ENCODE results near the gene CRYGB.

DNA sequence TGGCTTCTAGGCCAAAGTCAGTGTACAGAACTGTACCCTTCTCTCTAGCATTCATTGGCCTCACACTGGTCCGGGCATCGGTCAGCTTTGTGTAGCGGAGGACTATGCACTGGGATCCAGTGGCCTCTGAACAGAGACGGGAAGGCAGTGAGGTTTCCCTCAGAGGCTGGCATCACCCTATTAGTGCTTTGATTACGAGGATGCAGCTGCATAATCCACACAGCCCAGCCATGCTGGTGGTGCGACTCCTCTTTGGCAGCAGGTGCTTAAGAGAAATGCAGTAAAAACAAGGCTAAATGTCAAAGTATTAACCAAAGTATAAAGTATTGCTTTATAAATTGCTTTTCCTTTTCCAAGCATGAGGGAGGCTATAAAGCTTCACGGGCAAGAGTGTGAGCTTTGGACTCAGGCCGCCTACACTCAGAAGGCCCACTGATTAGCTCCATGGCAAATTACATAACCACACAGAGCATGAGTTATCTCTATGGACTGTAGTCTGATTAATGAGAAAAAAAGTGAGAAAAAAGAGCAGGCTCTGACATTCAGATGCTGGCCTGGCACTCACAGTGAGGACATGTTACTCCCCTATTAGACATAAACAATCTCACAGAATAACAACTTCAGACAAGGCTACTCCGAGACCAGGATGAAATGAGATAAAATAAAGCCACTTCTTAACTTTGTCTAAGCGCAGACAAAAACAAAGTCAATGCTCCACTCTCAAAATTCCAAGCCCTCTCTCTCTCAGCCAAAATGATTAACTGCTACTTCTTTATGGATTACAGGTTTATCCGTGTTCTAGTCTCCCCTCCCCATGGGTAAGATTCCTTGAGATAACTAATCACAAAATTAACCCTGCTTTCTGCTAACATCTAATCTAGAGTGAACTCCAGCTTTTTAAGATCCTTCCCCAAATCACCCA is 9.9 kb downstream of the CRYGB start:
- TF ChIP-seq, protein P1, sequence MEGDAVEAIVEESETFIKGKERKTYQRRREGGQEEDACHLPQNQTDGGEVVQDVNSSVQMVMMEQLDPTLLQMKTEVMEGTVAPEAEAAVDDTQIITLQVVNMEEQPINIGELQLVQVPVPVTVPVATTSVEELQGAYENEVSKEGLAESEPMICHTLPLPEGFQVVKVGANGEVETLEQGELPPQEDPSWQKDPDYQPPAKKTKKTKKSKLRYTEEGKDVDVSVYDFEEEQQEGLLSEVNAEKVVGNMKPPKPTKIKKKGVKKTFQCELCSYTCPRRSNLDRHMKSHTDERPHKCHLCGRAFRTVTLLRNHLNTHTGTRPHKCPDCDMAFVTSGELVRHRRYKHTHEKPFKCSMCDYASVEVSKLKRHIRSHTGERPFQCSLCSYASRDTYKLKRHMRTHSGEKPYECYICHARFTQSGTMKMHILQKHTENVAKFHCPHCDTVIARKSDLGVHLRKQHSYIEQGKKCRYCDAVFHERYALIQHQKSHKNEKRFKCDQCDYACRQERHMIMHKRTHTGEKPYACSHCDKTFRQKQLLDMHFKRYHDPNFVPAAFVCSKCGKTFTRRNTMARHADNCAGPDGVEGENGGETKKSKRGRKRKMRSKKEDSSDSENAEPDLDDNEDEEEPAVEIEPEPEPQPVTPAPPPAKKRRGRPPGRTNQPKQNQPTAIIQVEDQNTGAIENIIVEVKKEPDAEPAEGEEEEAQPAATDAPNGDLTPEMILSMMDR (IDR thresholded peaks at IDR 0.05; ENCODE audit: low read depth, low read length) = no peak
- no peak for TF ChIP-seq EZH2phosphoT487 (IDR thresholded peaks at IDR 0.05; ENCODE audit: low read depth)

All from OCI-LY3 (cell line).